Stimulated activated CD8-positive, alpha-beta memory T cell treated with anti-CD3 and anti-CD28 coated beads, Interleukin-7, amount 100 ng/mL, for 4 hours (primary cell): ENCODE data around the gene SEC24D.
"Not testable (repeated sequence)": the region's sequence is repeated elsewhere in the genome, so short reads cannot be mapped to it uniquely, and the experiment has no call there.

ENCODE experiments used
- DNase-seq, 2 donors: peaks; one replicate each; pipeline ENCODE4 v3.0.0-alpha.2; 2020; ENCODE audit warnings: low read depth in 2 of 2

The SEC24D gene

GRCh38 chr4:118811832-118812231 is 24.1 kb downstream of the SEC24D start:
- no peak for DNase-seq

GRCh38 chr4:118810991-118811764 is 24.7 kb downstream of the SEC24D start:
- DNase-seq, result no peak

- DNase-seq, result no peak
These were observed 28.3 kb downstream of the SEC24D start for GRCh38 chr4:118807659-118808058.

DNA sequence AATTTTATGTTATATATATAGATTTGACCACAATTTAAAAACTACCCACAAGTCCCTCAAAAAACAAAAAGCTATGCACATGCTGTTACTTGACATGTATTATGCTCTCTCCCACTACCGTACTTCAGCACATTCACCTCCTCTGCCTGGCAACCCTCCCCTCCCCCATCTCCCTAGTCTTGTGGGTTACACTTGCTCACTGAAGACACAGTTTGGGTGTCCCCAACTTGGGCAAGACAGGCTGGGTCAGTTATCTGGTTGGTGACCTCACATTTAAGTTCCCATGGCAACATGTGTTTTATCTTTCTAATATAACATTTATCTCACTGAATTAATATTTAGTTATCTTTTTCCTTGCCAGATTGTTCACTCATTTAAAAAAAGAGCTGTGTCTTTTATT is 32.7 kb downstream of the SEC24D start:
- no peak for DNase-seq

- no peak for DNase-seq
These were observed 33.9 kb downstream of the SEC24D start for GRCh38 chr4:118801895-118802575.

DNA sequence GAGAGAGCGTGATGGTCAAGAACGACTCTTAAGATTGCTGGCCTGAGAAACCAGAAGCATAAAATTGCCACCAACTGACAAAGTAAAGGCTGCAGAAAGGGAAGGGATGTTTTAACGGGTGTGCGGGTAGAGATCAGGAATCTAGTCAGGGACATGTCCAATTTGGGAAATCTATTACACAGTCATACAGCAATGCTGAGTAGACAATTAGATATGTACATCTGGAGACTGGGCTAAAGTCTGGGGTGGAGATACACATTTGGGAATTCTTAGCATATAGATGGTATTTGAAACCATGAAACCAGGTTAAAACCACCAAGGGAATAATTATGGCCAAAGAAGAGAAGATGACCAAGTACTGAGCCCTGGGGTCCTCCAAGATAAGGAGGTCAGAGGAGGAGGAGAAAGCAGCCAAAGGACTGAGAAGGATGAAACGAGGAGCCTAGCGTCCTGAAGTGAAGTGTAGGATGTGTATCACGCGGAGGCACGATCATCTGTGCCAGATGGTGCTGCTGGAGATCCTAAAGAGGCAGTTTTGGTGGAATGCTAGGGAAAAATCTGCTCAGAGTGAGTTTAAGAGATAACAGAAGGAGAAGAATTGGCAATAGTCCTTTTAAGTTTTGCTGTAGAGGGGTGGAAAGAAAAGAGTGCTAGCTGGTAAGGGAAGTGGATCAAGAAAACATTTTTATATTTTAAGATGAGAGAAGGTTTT is 36.5 kb downstream of the SEC24D start:
- no peak for DNase-seq

- no peak for DNase-seq
These were observed 37.3 kb downstream of the SEC24D start for GRCh38 chr4:118798658-118799057.

GRCh38 chr4:118797558-118798142 is 38.3 kb downstream of the SEC24D start:
- no peak for DNase-seq

DNA sequence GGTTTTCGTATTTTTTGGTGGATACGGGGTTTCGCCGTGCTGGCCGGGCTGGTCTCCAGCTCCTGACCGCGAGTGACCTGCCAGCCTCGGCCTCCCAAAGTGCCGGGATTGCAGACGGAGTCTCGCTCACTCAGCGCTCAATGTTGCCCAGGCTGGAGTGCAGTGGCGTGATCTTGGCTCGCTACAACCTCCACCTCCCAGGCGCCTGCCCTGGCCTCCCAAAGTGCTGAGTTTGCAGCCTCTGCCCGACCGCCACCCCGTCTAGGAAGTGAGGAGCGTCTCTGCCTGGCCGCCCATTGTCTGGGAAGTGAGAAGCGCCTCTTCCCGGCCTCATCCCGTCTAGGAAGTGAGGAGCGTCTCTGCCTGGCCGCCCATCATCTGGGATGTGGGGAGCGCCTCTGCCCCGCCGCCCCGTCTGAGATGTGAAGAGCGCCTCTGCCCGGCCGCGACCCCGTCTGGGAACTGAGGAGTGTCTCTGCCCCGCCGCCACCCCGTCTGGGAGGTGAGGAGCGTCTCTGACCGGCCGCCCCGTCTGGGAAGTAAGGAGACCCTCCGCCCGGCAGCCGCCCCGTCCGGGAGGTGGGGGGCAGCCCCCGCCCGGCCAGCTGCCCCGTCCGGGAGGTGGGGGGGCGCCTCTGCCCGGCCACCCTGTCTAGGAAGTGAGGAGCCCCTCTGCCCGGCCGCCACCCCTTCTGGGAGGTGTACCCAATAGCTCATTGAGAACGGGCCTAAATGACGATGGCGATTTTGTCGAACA is 44.1 kb downstream of the SEC24D start:
- DNase-seq, result not testable (repeated sequence)

GRCh38 chr4:118790544-118790943 is 45.4 kb downstream of the SEC24D start:
- DNase-seq, result no peak

DNA sequence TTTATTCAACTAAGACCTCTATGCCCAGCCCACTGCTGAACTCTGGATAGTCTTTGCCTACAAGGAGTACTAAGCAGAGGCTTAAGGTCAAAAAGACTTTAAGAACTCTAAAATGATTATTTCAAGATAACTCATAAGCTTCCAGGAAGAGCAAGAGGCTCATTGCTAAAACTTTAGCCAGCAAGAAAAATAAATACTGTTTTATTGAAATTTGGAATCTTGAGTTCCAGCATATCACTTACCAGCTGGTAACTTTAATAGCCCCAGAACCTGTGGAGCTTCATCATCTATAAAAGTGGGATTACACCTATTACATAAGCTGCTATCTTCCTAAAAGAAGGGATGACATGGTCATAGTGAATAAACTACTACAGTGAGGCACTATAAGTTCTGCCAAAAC is 47.0 kb downstream of the SEC24D start:
- DNase-seq, result no peak

DNA sequence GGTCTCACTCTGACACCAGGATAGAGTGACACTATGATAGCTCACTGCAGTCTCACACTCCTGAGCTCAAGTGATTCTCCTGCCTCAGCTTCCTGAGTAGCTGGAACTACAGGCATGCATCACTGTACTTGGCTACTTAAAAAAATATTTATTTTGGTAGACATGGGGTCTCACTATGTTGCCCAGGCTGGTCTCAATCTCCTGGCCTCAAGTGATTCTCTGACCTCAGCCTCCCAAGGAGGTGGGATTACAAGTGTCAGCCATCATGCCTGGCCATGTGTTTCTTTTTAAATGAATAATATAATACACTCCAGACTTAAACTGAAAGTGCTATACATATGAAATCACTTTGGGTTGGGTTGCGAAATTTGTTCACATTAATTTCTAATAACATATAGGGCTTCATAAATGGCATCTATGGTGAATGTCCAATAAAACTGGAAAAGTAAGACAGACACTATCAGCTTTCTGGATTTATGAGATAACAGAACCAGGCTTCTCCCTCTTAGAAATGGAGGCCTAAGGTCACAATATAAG is 48.0 kb downstream of the SEC24D start:
- DNase-seq, result no peak

DNA sequence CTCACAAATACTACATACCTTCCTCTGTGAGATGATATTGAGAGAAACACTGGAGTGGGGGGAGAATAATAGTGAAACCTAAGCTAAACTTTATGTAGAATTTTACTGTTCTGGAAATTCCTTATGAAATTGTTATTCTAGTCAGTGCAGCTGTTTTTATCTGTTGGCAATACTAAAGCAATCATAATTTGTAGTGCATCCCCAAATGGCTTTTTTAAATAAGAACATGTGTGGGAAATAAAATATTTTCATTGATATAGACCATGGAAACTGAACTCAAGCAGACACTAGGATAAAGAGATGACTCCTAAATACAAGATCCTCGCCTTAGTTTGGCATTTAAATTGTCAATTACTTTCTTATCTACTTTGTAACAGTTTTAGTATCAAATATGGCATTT is 51.1 kb downstream of the SEC24D start:
- no peak for DNase-seq

GRCh38 chr4:118783887-118784286 is 52.0 kb downstream of the SEC24D start:
- no peak for DNase-seq

GRCh38 chr4:118782886-118783285 is 53.0 kb downstream of the SEC24D start:
- not testable (repeated sequence) for DNase-seq

GRCh38 chr4:118777649-118778048 is 58.3 kb downstream of the SEC24D start:
- DNase-seq, result not testable (repeated sequence)

DNA sequence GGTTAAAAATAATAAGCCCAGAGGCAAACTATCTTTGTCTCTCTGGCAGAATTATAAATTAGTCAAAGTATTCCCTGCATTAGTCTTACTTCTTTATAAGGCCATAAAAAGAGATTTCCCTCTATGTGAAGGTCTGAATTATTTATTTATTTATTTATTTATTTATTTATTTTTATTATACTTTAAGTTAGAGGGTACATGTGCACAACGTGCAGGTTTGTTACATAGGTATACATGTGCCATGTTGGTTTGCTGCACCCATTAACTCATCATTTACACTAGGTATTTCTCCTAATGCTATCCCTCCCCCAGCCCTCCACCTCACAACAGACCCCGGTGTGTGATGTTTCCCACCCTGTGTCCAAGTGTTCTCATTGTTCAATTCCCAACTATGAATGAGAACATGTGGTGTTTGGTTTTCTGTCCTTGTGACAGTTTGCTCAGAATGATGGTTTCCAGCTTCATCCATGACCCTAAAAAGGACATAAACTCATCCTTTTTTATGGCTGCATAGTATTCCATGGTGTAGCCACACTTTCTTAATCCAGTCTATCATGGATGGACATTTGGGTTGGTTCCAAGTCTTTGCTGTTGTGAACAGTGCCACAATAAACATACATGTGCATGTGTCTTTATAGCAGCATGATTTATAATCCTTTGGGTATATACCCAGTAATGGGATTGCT is 58.8 kb downstream of the SEC24D start:
- not testable (repeated sequence) for DNase-seq

- DNase-seq, result no peak
These were observed 59.6 kb downstream of the SEC24D start for GRCh38 chr4:118776157-118776954.

DNA sequence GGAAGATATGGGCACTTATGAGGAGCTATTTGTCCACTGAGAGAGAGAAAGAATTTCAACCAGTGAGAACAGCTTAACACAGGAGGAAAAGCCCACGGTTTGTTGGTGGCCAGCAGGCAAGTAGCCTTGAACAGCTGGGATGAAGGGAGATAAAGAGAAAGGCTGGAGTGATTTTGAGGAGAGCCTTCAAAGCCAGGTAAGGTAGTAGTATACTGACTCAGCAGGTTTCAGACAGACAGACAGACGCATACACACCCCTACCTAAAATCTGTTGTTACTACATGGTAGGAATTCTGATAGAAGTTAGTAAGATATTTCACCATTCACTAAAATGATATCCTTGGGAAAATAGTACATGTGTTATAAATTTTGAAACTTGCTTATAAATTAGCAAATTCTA is 60.5 kb downstream of the SEC24D start:
- DNase-seq, result no peak

DNA sequence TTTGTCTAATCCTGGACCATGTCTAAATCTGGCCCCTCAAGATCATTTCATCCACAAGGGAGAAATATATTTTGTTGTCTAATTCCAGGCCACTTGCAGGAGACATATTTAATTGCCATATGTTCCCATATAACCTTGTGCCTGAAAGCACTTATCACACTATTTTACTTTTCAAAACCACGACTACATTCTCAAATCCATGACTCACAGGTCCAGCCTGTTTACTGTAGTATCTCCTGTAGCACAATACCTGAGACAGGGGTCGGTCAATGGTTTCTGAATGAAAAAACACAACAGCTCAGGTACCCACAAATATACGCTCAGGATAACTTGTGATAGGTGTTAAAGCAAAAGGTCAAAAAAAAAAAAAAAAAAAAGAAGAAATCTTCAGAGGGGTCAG is 60.9 kb downstream of the SEC24D start:
- DNase-seq, result no peak
